ENCODE measurements around the gene TNNT1. TPM values are rescaled to one million over a fixed set of nuclear protein-coding genes. Genes with fewer than 3 reads are reported as not detected.

Gene TNNT1
- polyA plus RNA-seq, 2 of the 4 experiments (the other 2 are of a cell fraction) = 140 to 155 TPM

GRCh38 chr19:55146705-55147273, 2.2 kb downstream of the TNNT1 start (continued):
- TF ChIP-seq, protein P1, sequence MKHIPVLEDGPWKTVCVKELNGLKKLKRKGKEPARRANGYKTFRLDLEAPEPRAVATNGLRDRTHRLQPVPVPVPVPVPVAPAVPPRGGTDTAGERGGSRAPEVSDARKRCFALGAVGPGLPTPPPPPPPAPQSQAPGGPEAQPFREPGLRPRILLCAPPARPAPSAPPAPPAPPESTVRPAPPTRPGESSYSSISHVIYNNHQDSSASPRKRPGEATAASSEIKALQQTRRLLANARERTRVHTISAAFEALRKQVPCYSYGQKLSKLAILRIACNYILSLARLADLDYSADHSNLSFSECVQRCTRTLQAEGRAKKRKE (CRISPR knock-in tag; IDR thresholded peaks at IDR 0.05; ENCODE audit: low read depth) = no peak
- no peak for TF ChIP-seq BHLHE40 (IDR thresholded peaks at IDR 0.05; ENCODE audit: low read depth, low read length)
- no peak for TF ChIP-seq MAZ (IDR thresholded peaks at IDR 0.05; ENCODE audit: borderline replicate concordance, low read depth, low read length)
- peak; percentile 32; the same call in 1 of the 2 replicates for TF ChIP-seq POLR2A (IDR thresholded peaks at IDR 0.05; ENCODE audit: low read length)
- TF ChIP-seq JUN (IDR thresholded peaks at IDR 0.05) = peak in 1 of 2 experiments; percentile 57; a peak in 2 of 5 replicates

DNA sequence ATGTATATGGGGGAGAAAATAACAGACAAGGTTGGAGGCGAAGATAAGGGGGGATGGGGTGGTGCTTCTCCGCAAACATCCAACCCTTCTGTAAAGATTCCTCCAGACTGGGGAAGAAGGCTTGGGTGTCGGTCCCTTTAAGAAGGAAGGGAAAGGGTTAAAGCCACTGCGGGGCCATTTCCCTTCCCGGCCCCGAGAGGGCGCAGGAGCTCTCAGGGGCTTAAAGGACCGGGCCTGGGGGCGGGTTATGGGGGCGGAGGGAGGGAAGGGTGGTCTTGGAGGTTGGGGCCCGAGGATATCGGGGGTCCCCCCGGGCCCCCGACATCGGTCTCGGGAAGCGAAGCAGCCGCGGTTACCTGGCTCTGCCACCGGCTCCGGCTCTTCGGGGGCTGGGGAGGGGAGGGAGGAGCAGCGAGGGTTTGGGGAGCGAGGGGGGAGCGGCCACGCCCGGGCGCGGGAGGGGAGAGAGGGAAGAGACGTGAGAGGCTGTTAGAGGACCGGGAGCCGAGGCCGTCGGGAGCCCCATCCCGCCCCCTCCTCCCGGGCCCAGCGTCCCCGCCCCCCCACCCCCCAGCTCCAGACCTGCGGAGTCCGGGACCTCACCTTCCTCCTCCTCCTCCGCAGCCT, 2.8 kb downstream of the TNNT1 start:
- POLR2A ChIA-PET = interaction anchor here (0.6 to 1.9 kb wide), 9 partner anchors 10 to 301 kb away, joined by 3 to 9 read pairs (median 5); partner anchors contain the start of genes DNAAF3, KMT5C and UBE2S
- FAIRE-seq (no peak), ATAC-seq (peak; percentile 73 to 83), DNase-seq (ENCODE audit: low read depth in 1 of 2, low spot score in 1 of 2) (peak; percentile 85 to 91)
- WGBS (ENCODE audit: missing lambda C conversion rate) = 0% methylated on average over 24 of the region's 41 CpGs
- Histone ChIP-seq H3K9me3 (no peaks in the 10 kb centered on the region), H3K4me1 (peaks cover 37% of the 10 kb centered on the region), H3K4me3 (peak overlapping the region; percentile 64), H3K4me2 (peak overlapping the region; percentile 84), H3K27ac (peak overlapping the region; percentile 82 to 92)
- TF ChIP-seq SMC3 (IDR thresholded peaks at IDR 0.05) (peak; percentile 77), KDM5A (IDR thresholded peaks at IDR 0.05) (no peak), MAZ (IDR thresholded peaks at IDR 0.05; ENCODE audit: borderline replicate concordance, low read depth, low read length) (peak; percentile 79; the same call in 1 of the 2 replicates), RAD21 (conservative IDR thresholded peaks at IDR 0.05 in 1 of 2, IDR thresholded peaks at IDR 0.05 in 1 of 2) (peak; percentile 56 to 59), CHD2 (IDR thresholded peaks at IDR 0.05; ENCODE audit: low read length, partially characterized antibody) (no peak), TFCP2L1 (CRISPR knock-in tag; IDR thresholded peaks at IDR 0.05) (0 out of 2 replicates have a peak, but pooled peaks have one; percentile 50), HOXB5 (CRISPR knock-in tag; IDR thresholded peaks at IDR 0.05) (peak; percentile 41; the same call in 1 of the 2 replicates), TP53 (CRISPR knock-in tag; IDR thresholded peaks at IDR 0.05) (no peak; the same call in 1 of the 2 replicates), MAX (IDR thresholded peaks at IDR 0.05) (peak; percentile 82), RCOR1 (IDR thresholded peaks at IDR 0.05; ENCODE audit: low read depth, low read length) (0 out of 2 replicates have a peak, but pooled peaks have one; percentile 65), CBX8 (IDR thresholded peaks at IDR 0.05) (no peak)
- TF ChIP-seq, protein P2, sequence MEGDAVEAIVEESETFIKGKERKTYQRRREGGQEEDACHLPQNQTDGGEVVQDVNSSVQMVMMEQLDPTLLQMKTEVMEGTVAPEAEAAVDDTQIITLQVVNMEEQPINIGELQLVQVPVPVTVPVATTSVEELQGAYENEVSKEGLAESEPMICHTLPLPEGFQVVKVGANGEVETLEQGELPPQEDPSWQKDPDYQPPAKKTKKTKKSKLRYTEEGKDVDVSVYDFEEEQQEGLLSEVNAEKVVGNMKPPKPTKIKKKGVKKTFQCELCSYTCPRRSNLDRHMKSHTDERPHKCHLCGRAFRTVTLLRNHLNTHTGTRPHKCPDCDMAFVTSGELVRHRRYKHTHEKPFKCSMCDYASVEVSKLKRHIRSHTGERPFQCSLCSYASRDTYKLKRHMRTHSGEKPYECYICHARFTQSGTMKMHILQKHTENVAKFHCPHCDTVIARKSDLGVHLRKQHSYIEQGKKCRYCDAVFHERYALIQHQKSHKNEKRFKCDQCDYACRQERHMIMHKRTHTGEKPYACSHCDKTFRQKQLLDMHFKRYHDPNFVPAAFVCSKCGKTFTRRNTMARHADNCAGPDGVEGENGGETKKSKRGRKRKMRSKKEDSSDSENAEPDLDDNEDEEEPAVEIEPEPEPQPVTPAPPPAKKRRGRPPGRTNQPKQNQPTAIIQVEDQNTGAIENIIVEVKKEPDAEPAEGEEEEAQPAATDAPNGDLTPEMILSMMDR (IDR thresholded peaks at IDR 0.05) = peak; percentile 94
- TF ChIP-seq, protein P3, sequence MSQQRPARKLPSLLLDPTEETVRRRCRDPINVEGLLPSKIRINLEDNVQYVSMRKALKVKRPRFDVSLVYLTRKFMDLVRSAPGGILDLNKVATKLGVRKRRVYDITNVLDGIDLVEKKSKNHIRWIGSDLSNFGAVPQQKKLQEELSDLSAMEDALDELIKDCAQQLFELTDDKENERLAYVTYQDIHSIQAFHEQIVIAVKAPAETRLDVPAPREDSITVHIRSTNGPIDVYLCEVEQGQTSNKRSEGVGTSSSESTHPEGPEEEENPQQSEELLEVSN (IDR thresholded peaks at IDR 0.05; ENCODE audit: borderline replicate concordance, low read depth) = 0 out of 2 replicates have a peak, but pooled peaks have one; percentile 69
- CTCF ChIA-PET = interaction anchor here (0.7 to 4.6 kb wide), 28 partner anchors 9 to 485 kb away, joined by 3 to 111 read pairs (median 4); partner anchors contain the start of genes DNAAF3, PTPRH, TMEM238 and TNNI3

GRCh38 chr19:55145232-55145631, 3.8 kb downstream of the TNNT1 start:
- ATAC-seq (no peak), FAIRE-seq (no peak), DNase-seq (ENCODE audit: low read depth in 1 of 2, low spot score in 1 of 2) (no peak)
- H3K4me1 ChIP-seq = peaks cover 37% of the 10 kb centered on the region
- H3K4me2 ChIP-seq = peak overlapping the region; percentile 84
- H3K4me3 ChIP-seq = no peak overlapping the region
- H3K9me3 ChIP-seq = no peaks in the 10 kb centered on the region
- ChIA-PET POLR2A (no interaction called here), CTCF (interaction anchor here (0.6 to 6.5 kb wide), 13 partner anchors 8 to 486 kb away, joined by 3 to 123 read pairs (median 14); partner anchors contain the start of genes DNAAF3, TMEM238 and TNNI3)
- WGBS (ENCODE audit: missing lambda C conversion rate) = 39% methylated on average over 3 of the region's 3 CpGs
- peak overlapping the region in 1 of 2 experiments; percentile 92; a peak in 2 of 6 replicates for H3K27ac ChIP-seq
- TF ChIP-seq HOXA7 (CRISPR knock-in tag; IDR thresholded peaks at IDR 0.05) = no peak
- TF ChIP-seq, protein P1 (CRISPR knock-in tag; IDR thresholded peaks at IDR 0.05; ENCODE audit: low read depth) = no peak
- TF ChIP-seq, protein P3 (IDR thresholded peaks at IDR 0.05; ENCODE audit: borderline replicate concordance, low read depth) = no peak
- no peak for TF ChIP-seq FOSL2 (IDR thresholded peaks at IDR 0.05)
- TF ChIP-seq FOSL2 (CRISPR knock-in tag; IDR thresholded peaks at IDR 0.05) = no peak
- TF ChIP-seq HOXB5 (CRISPR knock-in tag; IDR thresholded peaks at IDR 0.05) = no peak
- TF ChIP-seq MYC (IDR thresholded peaks at IDR 0.05; ENCODE audit: borderline replicate concordance, low read length) = no peak
- TF ChIP-seq POLR2AphosphoS2 (conservative IDR thresholded peaks at IDR 0.05; ENCODE audit: low read length) = no peak
- no peak for TF ChIP-seq RARB (CRISPR knock-in tag; IDR thresholded peaks at IDR 0.05)
- no peak for TF ChIP-seq RAD21 (conservative IDR thresholded peaks at IDR 0.05 in 1 of 2, IDR thresholded peaks at IDR 0.05 in 1 of 2)

All from A549 (cell line).